Measurements from ENCODE around the gene MAPK1. TPM values are rescaled to one million over a fixed set of nuclear protein-coding genes. Genes with fewer than 3 reads are reported as not detected.

Gene MAPK1
- total and polyA plus RNA-seq, 7 donors: 18.0 to 73.2 (median 44.1) TPM

- H3K36me3 ChIP-seq: no peaks in the 10 kb centered on the region
- intact Hi-C loops (cut with DNase I): loop anchor here (5.0 kb wide), 1 partner anchor 158 kb away; the partner anchor contains the start of gene MAPK1
- TF ChIP-seq POLR2A (IDR thresholded peaks at IDR 0.05) (no peak), CTCF (IDR thresholded peaks at IDR 0.05) (no peak), EP300 (IDR thresholded peaks at IDR 0.05) (no peak), POLR2AphosphoS5 (IDR thresholded peaks at IDR 0.05) (no peak)
- DNase-seq: no peak
- no peak overlapping the region for H3K4me3 ChIP-seq
- H3K27ac ChIP-seq: no peak overlapping the region
- WGBS, 2 donors: 86 to 90% methylated on average over 8 of the region's 8 CpGs
- H3K9me3 ChIP-seq: no peaks in the 10 kb centered on the region
- no peaks in the 10 kb centered on the region for H3K27me3 ChIP-seq
- H3K4me1 ChIP-seq: peaks cover 0 to 22% (median 10%) of the 10 kb centered on the region in 4 donors
These were observed 157.8 kb downstream of the MAPK1 start for GRCh38 chr22:21709688-21710087.

- no peak for DNase-seq
- no peaks in the 10 kb centered on the region for H3K9me3 ChIP-seq
- 95 to 97% methylated on average over 6 of the region's 6 CpGs for WGBS, 2 donors
- H3K36me3 ChIP-seq: no peaks in the 10 kb centered on the region
- no peaks in the 10 kb centered on the region for H3K27me3 ChIP-seq
- no peak overlapping the region for H3K27ac ChIP-seq
- H3K4me3 ChIP-seq: no peak overlapping the region
- intact Hi-C loops (cut with DNase I): no loop called here
- TF ChIP-seq EP300 (IDR thresholded peaks at IDR 0.05) (no peak), POLR2A (IDR thresholded peaks at IDR 0.05) (no peak), CTCF (IDR thresholded peaks at IDR 0.05) (no peak), POLR2AphosphoS5 (IDR thresholded peaks at IDR 0.05) (no peak)
- peaks cover 0 to 22% (median 10%) of the 10 kb centered on the region in 4 donors for H3K4me1 ChIP-seq
These were observed 158.5 kb downstream of the MAPK1 start for GRCh38 chr22:21708960-21709359.

GRCh38 chr22:21707677-21708076 lies 159.8 kb downstream of the MAPK1 start:
- Histone ChIP-seq H3K36me3 (peaks cover 0 to 5% (median 0%) of the 10 kb centered on the region in 4 donors), H3K27ac (no peak overlapping the region), H3K4me1 (peaks cover 0 to 13% (median 4%) of the 10 kb centered on the region in 4 donors), H3K9me3 (no peaks in the 10 kb centered on the region), H3K27me3 (no peaks in the 10 kb centered on the region), H3K4me3 (no peak overlapping the region)
- no peak for DNase-seq
- intact Hi-C loops (cut with DNase I): no loop called here
- 60 to 70% methylated on average over 3 of the region's 3 CpGs for WGBS, 2 donors
- TF ChIP-seq CTCF (IDR thresholded peaks at IDR 0.05) (no peak), POLR2AphosphoS5 (IDR thresholded peaks at IDR 0.05) (no peak), EP300 (IDR thresholded peaks at IDR 0.05) (no peak), POLR2A (IDR thresholded peaks at IDR 0.05) (no peak)

Small RNA genes lying within 50 kb of the gene (small RNA-seq; reads per million reads assigned to genes)
- gene RN7SL280P (0 reads per million in 3 donors), gene RNA5SP493 (0 reads per million in 3 donors)

Other genes starting within 250 kb of the MAPK1 start
- gene YDJC, start 237.6 kb downstream of the MAPK1 start, total RNA-seq: 10 to 100 TPM in 3 of 4 donors, 1 to 10 TPM in 1; 8.3 to 16.3 (median 15.3) TPM
- gene YDJC, start 237.6 kb downstream of the MAPK1 start, polyA plus RNA-seq: 10 to 100 TPM; 17.4 to 36.5 (median 18.3) TPM
- gene CCDC116, start 234.9 kb downstream of the MAPK1 start, total RNA-seq: 1 to 10 TPM in 1 of 4 donors, under 1 TPM in 3; 0.33 to 2.5 (median 0.38) TPM
- gene CCDC116, start 234.9 kb downstream of the MAPK1 start, polyA plus RNA-seq: under 1 TPM in 1 of 3 donors, not detected in 2; 0.58 TPM
- gene SDF2L1, start 225.3 kb downstream of the MAPK1 start, total RNA-seq: 10 to 100 TPM in 3 of 4 donors, 1 to 10 TPM in 1; 6.1 to 38.8 (median 24.4) TPM
- gene SDF2L1, start 225.3 kb downstream of the MAPK1 start, polyA plus RNA-seq: 100 to 1,000 TPM in 1 of 3 donors, 10 to 100 TPM in 2; 15.6 to 127 (median 25.0) TPM
- 10 to 100 TPM; 15.1 to 28.0 (median 18.5) TPM for gene PPIL2, start 201.6 kb downstream of the MAPK1 start, total RNA-seq
- gene PPIL2, start 201.6 kb downstream of the MAPK1 start, polyA plus RNA-seq: 10 to 100 TPM; 13.2 to 46.3 (median 19.4) TPM
- gene YPEL1, start 131.9 kb downstream of the MAPK1 start, total RNA-seq: 1 to 10 TPM; 5.9 to 9.6 (median 7.9) TPM
- 1 to 10 TPM in 2 of 3 donors, under 1 TPM in 1; 0.69 to 2.7 (median 1.2) TPM for gene YPEL1, start 131.9 kb downstream of the MAPK1 start, polyA plus RNA-seq
- 10 to 100 TPM; 20.3 to 39.2 (median 30.6) TPM for gene PPM1F, start 85.2 kb upstream of the MAPK1 start, total RNA-seq
- gene PPM1F, start 85.2 kb upstream of the MAPK1 start, polyA plus RNA-seq: 10 to 100 TPM in 1 of 3 donors, 1 to 10 TPM in 2; 2.5 to 12.4 (median 5.4) TPM
- gene TOP3B, start 115.1 kb upstream of the MAPK1 start, total RNA-seq: 10 to 100 TPM; 12.1 to 45.1 (median 20.2) TPM
- gene TOP3B, start 115.1 kb upstream of the MAPK1 start, polyA plus RNA-seq: 10 to 100 TPM in 1 of 3 donors, 1 to 10 TPM in 2; 3.5 to 18.6 (median 9.0) TPM